DND-41 (cell line): ENCODE data around the gene KAT2B.

Experiments
- CTCF ChIP-seq: IDR thresholded peaks from 2 replicates; pipeline ENCODE4 v1.5.1; 2012; ENCODE audit warnings: borderline replicate concordance, low read length, moderate library complexity, mild to moderate bottlenecking; ENCODE audit not compliant: poor library complexity, severe bottlenecking; ENCODE audit errors: extremely low read depth
- EZH2 ChIP-seq: IDR thresholded peaks from 3 replicates; pipeline ENCODE4 v1.6.1; 2012; ENCODE audit warnings: borderline replicate concordance, low read depth, mild to moderate bottlenecking, moderate library complexity, low read length, inconsistent platforms; ENCODE audit not compliant: severe bottlenecking

GRCh38 chr3:20147361-20147760 is 107.1 kb downstream of the KAT2B start:
- TF ChIP-seq CTCF (no peak), EZH2 (no peak)
